ENCODE results near the gene CALN1.
"Not testable (repeated sequence)": the region's sequence is repeated elsewhere in the genome, so short reads cannot be mapped to it uniquely, and the experiment has no call there.

The CALN1 gene

DNA sequence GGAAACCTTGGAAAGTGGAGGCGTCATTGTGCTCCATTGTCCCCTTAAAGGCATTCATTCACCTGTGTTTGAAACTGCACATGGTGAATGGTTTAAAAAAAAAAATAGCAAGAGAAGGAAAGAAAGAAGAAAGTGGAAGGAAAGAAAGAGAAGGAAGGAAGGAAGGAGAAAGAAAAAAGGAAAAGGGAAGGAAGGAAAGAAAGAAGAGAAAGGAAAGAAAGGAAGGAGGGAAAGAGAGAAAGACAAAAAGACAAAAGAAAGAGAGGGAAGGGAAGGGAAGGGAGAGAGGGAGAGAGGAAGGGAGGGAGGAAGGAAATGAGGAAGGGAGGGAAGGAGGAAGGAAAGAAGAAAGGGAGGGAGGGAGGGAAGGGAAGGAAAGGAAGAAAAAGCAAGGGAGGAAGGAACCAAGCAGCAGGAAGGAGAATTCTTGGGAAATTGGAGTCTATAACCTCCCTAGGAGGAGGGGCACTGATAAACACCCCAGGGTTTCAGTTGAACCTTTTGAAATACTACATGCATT, 66.9 kb downstream of the CALN1 start:
- peak; percentile 54; the same call in 1 of the 2 replicates for TF ChIP-seq PRDM1 (tag by site-specific recombination; IDR thresholded peaks at IDR 0.05)
- no peak for TF ChIP-seq ZNF280C (tag by site-specific recombination; IDR thresholded peaks at IDR 0.05)
- Histone ChIP-seq H3K9me3 (ENCODE audit: control insufficient read depth, insufficient read depth, low read depth, low read length) (no peaks in the 10 kb centered on the region), H3K36me3 (ENCODE audit: control insufficient read depth in 2 of 2, insufficient read depth in 1 of 2, low read length in 2 of 2) (no peaks in the 10 kb centered on the region), H3K27ac (ENCODE audit: extremely low read depth, low read depth, low read length) (no peak overlapping the region), H3K4me3 (ENCODE audit: low read depth, low read length) (no peak overlapping the region), H3K4me1 (ENCODE audit: control insufficient read depth, insufficient read depth, low read length) (no peaks in the 10 kb centered on the region)
- ChIA-PET POLR2A (no interaction called here), CTCF (no interaction called here)

DNA sequence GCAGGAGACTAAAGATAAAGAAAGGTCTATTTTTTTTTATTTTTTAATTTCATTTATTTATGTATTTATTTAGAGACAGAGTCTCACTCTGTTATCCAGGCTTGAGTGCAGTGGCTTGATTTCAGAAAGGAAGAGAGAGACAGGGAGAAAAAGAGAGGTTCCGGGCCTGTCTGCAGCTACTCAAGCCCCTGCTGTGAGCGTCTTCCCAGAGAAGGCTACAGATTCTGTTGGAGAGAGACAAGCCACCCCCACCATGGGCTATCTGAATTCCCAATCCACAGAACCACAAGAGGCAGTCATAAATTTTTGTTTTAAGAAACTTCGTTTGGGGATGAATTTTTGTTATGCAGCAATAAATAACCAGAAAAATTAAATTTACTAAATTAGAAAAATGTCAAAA, 68.1 kb downstream of the CALN1 start:
- ChIA-PET POLR2A (no interaction called here), CTCF (no interaction called here)
- H3K4me3 ChIP-seq (ENCODE audit: low read depth, low read length), result no peak overlapping the region
- H3K27ac ChIP-seq (ENCODE audit: extremely low read depth, low read depth, low read length), result no peak overlapping the region
- TF ChIP-seq, protein P1, sequence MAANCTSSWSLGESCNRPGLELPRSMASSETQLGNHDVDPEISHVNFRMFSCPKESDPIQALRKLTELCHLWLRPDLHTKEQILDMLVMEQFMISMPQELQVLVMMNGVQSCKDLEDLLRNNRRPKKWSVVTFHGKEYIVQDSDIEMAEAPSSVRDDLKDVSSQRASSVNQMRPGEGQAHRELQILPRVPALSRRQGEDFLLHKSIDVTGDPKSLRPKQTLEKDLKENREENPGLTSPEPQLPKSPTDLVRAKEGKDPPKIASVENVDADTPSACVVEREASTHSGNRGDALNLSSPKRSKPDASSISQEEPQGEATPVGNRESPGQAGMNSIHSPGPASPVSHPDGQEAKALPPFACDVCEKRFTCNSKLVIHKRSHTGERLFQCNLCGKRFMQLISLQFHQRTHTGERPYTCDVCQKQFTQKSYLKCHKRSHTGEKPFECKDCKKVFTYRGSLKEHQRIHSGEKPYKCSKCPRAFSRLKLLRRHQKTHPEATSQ (tag by site-specific recombination; IDR thresholded peaks at IDR 0.05), result no peak
- TF ChIP-seq, protein P2, sequence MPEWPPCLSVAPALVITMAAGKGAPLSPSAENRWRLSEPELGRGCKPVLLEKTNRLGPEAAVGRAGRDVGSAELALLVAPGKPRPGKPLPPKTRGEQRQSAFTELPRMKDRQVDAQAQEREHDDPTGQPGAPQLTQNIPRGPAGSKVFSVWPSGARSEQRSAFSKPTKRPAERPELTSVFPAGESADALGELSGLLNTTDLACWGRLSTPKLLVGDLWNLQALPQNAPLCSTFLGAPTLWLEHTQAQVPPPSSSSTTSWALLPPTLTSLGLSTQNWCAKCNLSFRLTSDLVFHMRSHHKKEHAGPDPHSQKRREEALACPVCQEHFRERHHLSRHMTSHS (tag by site-specific recombination; IDR thresholded peaks at IDR 0.05), result no peak
- TF ChIP-seq ZNF280C (tag by site-specific recombination; IDR thresholded peaks at IDR 0.05) (no peak), TSHZ1 (tag by site-specific recombination; IDR thresholded peaks at IDR 0.05; ENCODE audit: borderline replicate concordance) (no peak), ZBTB21 (tag by site-specific recombination; IDR thresholded peaks at IDR 0.05) (no peak), GLIS2 (tag by site-specific recombination; IDR thresholded peaks at IDR 0.05) (no peak), KLF7 (tag by site-specific recombination; IDR thresholded peaks at IDR 0.05; ENCODE audit: borderline replicate concordance) (no peak), ZBTB7A (tag by site-specific recombination; IDR thresholded peaks at IDR 0.05; ENCODE audit: low read depth) (no peak)
- H3K9me3 ChIP-seq (ENCODE audit: control insufficient read depth, insufficient read depth, low read depth, low read length), result no peaks in the 10 kb centered on the region
- no peaks in the 10 kb centered on the region for H3K36me3 ChIP-seq (ENCODE audit: control insufficient read depth in 2 of 2, insufficient read depth in 1 of 2, low read length in 2 of 2)
- H3K4me1 ChIP-seq (ENCODE audit: control insufficient read depth, insufficient read depth, low read length), result no peaks in the 10 kb centered on the region

- H3K36me3 ChIP-seq (ENCODE audit: control insufficient read depth in 2 of 2, insufficient read depth in 1 of 2, low read length in 2 of 2); H3K9me3 ChIP-seq (ENCODE audit: control insufficient read depth, insufficient read depth, low read depth, low read length); H3K4me1 ChIP-seq (ENCODE audit: control insufficient read depth, insufficient read depth, low read length); H3K27ac ChIP-seq (ENCODE audit: extremely low read depth, low read depth, low read length); CTCF ChIA-PET; POLR2A ChIA-PET; H3K4me3 ChIP-seq (ENCODE audit: low read depth, low read length): not testable (repeated sequence)
These were observed 68.8 kb downstream of the CALN1 start for GRCh38 chr7:72343354-72343753.
